ENCODE measurements around the gene DIS3L.
"Not testable (repeated sequence)": the region's sequence is repeated elsewhere in the genome, so short reads cannot be mapped to it uniquely, and the experiment has no call there.

DIS3L gene

GRCh38 chr15:66323312-66323928, 30.1 kb downstream of the DIS3L start:
- DNase-seq, result no peak

DNA sequence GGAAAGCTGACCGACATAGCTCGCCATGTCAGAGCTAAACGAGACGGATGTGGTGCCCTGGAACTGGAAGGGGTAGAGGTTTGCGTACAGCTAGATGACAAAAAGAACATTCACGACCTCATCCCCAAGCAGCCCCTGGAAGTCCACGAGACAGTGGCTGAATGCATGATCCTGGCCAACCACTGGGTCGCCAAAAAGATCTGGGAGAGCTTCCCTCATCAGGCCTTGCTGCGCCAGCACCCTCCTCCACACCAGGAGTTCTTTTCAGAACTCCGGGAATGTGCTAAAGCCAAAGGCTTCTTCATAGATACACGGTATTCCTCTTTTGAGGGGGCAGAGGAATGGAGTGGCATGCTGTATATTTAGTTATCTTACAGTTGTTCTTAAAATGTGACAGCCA, 32.7 kb downstream of the DIS3L start:
- DNase-seq, result no peak

- no peak for DNase-seq
Observed at GRCh38 chr15:66327736-66328135, 34.4 kb downstream of the DIS3L start.

DNA sequence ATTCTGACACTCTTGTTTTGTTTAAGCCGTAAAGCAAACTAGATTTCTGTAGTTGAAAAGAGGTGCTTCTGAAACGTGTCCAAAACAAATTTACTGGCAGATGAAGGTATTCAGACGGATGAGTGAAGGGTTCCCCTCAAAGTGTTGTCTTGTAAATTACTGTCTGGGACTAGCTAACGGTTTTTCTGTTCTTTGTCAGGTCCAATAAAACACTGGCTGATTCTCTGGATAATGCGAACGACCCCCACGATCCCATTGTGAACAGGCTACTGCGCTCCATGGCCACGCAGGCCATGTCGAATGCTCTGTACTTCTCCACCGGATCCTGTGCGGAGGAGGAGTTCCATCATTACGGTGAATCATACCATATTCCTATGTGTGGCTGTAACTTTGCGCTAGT, 35.4 kb downstream of the DIS3L start:
- DNase-seq, result no peak

- not testable (repeated sequence) for DNase-seq
Observed at GRCh38 chr15:66348530-66348929, 55.2 kb downstream of the DIS3L start.

DNA sequence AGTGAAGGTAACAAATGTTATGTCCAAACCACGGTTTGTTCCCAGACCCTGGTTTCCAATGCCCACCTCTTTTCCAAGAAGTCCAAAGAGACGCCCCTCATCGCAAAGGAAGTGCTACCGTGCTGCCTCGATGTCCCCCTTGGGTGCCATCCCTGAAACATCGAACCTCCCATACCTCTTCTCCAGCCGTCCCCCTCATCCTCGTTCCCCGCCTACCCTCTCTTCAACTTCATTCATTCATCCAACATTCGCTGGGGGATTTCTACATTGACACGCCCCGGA, 62.6 kb downstream of the DIS3L start:
- DNase-seq, result no peak

GRCh38 chr15:66356359-66357236, 63.2 kb downstream of the DIS3L start, which contains the start of gene TIPIN:
Gene TIPIN, minus strand, starts transcription at chr15:66356685. Its CDS starts 3,738 bp downstream, at chr15:66352947.
- DNase-seq, result peak; percentile 96

DNA sequence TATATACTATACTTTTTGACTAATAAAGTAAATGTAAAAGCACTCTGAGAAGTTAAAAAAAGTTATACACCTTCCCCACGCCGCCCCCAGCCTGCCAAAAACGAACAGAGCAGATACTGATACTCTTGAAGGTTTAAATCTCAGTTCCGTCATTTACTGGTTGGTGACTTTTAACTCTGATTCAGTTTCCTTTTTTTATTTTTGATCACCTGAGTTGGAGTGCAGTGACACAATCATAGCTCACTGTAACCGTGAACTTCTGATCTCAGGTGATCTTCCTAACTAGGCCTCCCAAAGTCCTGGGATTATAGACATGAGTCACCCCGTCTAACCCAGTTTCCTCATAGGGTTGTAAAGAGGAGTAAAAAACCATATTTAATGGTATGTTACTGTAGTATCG, 66.4 kb downstream of the DIS3L start:
- DNase-seq, result no peak

DNA sequence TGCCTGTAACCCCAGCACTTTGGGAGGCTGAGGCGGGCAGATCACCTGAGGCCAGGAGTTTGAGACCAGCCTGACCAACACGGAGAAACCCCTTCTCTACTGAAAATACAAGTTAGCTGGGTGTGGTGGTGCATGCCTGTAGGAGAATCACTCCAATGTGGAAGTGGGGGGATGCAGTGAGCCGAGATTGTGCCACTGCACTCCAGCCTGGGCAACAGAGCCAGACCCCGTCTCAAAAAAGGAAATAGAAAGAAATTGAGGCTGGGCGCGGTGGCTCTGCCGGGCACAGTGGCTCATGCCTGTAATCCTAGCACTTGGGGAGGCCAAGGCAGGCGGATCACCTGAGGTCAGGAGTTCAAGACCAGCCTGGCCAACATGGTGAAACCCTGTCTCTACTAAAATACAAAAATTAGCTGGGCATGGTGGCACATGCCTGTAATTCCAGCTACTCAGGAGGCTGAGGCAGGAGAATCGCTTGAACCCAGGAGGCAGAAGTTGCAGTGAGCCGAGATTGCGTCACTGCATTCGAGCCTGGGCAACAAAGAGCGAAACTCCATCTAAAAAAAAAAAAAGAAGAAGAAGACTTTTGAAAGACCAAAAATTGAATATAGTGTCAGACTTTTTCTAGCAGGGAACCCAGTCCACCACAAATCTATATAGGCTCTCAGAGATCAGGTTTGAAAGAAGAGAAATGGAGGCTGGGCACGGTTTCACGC, 68.5 kb downstream of the DIS3L start:
- DNase-seq, result not testable (repeated sequence)

DNA sequence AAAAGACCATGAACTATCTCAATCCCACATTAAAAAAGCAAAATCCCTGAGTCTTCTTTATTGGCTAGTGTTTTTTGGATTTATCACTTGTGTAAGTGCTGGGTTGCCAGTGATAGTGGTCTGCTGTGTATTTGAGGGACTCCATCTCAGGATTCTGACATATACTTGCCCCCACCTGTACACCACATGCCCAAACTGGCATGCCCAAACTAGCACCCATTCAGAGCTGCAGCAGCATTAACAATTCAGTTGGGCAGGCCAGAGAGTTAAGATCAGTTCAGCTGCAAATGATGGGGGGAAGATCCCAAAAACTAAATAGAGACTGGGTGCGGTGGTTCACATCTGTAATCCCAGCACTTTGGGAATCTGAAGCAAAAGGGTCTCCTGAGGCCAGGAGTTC, 69.4 kb downstream of the DIS3L start:
- DNase-seq, result no peak

DNA sequence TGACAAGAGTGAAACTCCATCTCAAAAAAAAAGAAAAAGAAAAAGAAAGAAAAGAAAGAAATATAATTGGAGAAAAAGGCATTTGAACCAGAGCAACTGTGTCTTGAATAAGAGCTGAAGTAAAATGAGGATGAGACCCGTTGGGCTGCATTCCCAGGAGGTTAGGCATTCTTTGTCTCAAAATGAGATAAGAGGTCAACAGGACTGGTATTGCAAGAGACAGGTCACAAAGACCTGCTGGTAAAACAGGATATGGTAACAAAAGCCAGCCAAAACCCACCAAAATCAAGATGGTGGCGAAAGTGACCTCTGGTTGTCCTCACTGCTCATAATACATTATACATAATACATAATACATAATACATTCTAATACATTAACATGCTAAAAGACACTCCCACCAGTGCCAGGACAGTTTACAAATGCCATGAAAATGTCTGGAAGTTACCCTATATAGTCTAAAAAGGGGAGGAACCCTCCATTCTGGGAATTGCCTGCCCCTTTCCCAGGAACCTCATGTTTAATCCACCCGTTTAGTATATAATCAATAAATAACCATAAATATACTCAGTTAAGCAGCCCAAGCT, 71.7 kb downstream of the DIS3L start:
- no peak for DNase-seq

GRCh38 chr15:66369773-66370651, 76.6 kb downstream of the DIS3L start:
- peak; percentile 9 for DNase-seq

GRCh38 chr15:66374179-66374578, 80.8 kb downstream of the DIS3L start:
- DNase-seq, result no peak

DNA sequence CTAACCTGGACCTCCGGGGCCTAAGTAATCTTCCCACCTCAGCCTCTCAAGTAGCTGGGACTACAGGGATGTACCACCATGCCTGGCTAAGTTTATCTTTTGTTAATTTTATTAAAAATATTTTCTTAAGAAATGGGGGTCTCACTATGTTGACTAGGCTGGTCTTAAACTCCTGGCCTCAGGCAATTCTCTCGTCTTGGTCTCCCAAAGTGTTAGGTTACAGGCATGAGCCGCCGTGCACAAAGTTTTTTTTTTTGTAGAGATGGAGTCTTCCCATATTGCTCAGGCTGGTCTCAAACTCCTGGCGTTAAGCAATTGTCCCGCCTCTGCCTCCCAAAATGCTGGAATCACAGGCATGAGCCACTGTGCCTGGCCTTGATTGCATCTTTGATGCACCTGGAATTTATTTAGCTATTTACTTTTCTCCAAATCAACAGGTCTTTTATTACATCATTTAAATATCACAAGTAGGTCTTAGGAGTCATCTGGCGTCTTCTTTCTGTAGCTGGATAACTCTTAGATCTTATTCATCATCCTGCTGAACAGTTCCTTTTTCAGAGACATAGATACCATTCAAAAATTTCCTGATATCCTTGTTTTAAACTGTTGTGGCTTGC, 85.6 kb downstream of the DIS3L start:
- no peak for DNase-seq

DNA sequence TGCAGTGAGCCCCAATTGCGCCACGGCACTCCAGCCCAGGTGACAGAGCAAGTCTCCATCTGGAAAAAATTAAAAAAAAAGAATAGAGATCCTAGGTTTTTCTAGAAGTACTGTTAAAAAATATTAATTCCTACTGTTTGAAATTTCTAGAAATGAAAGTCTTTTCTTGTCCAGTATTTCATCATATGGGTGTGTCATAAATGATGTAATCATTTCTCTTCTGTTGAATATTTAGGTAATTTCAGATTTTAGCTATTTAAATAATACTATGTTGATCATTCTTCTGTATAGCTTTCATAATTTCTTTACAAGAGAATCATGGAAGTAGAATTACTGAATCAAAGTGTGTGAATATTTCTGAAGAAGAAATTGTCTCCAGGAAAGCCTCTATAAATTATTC, 88.0 kb downstream of the DIS3L start:
- not testable (repeated sequence) for DNase-seq

Data from hematopoietic multipotent progenitor cell treated with erythropoietin and hydrocortisone succinate and interleukin-3 and kit ligand, for 8 days (in vitro differentiated cells).